Astrocyte (in vitro differentiated cells and primary cell): ENCODE results near the gene ZNF394. TPM values are rescaled to one million over a fixed set of nuclear protein-coding genes. Genes with fewer than 3 reads are reported as not detected.

Source experiments
- DNase-seq: peaks from one replicate; pipeline ENCODE4 v3.0.0-alpha.2; 2010; ENCODE audit warnings: low read depth
- FAIRE-seq: peaks from 2 replicates; lab custom pipeline; 2011; peaks lifted over from hg19 to GRCh38; lab: Jason Lieb, UNC
- H2AFZ ChIP-seq: 2 replicates; pipeline ENCODE4 v1.6.0; 2012; ENCODE audit warnings: low read depth, low read length, inconsistent platforms
- H3K27ac ChIP-seq: 2 replicates; pipeline ENCODE4 v1.5.1; 2011; ENCODE audit warnings: low read depth, low read length, inconsistent platforms
- H3K27me3 ChIP-seq: 2 replicates; pipeline ENCODE4 v1.6.0; 2011; ENCODE audit warnings: low read length, inconsistent platforms; ENCODE audit not compliant: insufficient read depth
- H3K36me3 ChIP-seq: 2 replicates; pipeline ENCODE4 v1.5.1; 2011; ENCODE audit warnings: low read length, inconsistent platforms; ENCODE audit not compliant: insufficient read depth
- H3K4me1 ChIP-seq: 2 replicates; pipeline ENCODE4 v1.5.1; 2011; ENCODE audit warnings: low read length, inconsistent platforms; ENCODE audit not compliant: insufficient read depth
- H3K4me2 ChIP-seq: 2 replicates; pipeline ENCODE4 v1.6.0; 2012; ENCODE audit warnings: low read length, inconsistent platforms
- H3K4me3 ChIP-seq: 2 replicates; pipeline ENCODE4 v1.5.1; 2011; ENCODE audit warnings: low read depth, mild to moderate bottlenecking, low read length, inconsistent platforms; ENCODE audit not compliant: insufficient read depth
- H3K79me2 ChIP-seq: 2 replicates; pipeline ENCODE4 v1.6.0; 2012; ENCODE audit warnings: mild to moderate bottlenecking, low read length, inconsistent platforms; ENCODE audit not compliant: insufficient read depth
- H3K9ac ChIP-seq: 2 replicates; pipeline ENCODE4 v1.6.0; 2012; ENCODE audit warnings: mild to moderate bottlenecking, low read length, inconsistent platforms
- H3K9me3 ChIP-seq: 2 replicates; pipeline ENCODE4 v1.5.1; 2012; ENCODE audit warnings: low read depth, mild to moderate bottlenecking, low read length, inconsistent platforms; ENCODE audit not compliant: insufficient read depth
- H4K20me1 ChIP-seq: 2 replicates; pipeline ENCODE4 v1.6.0; 2012; ENCODE audit warnings: low read length, inconsistent platforms; ENCODE audit not compliant: insufficient read depth
- H3K27ac Mint-ChIP-seq: one replicate; pipeline ENCODE4 v1.8.0; 2021; ENCODE audit warnings: mild to moderate bottlenecking, mixed read lengths; ENCODE audit not compliant: unreplicated experiment
- H3K27me3 Mint-ChIP-seq: one replicate; pipeline ENCODE4 v1.8.0; 2021; ENCODE audit warnings: low read depth, mixed read lengths; ENCODE audit not compliant: unreplicated experiment
- H3K36me3 Mint-ChIP-seq: one replicate; pipeline ENCODE4 v1.8.0; 2021; ENCODE audit warnings: low read depth, mixed read lengths; ENCODE audit not compliant: unreplicated experiment
- H3K4me1 Mint-ChIP-seq: one replicate; pipeline ENCODE4 v1.8.0; 2021; ENCODE audit warnings: low read depth, mixed read lengths; ENCODE audit not compliant: unreplicated experiment
- H3K4me3 Mint-ChIP-seq: one replicate; pipeline ENCODE4 v1.8.0; 2021; ENCODE audit warnings: mild to moderate bottlenecking, moderate library complexity, mixed read lengths; ENCODE audit not compliant: unreplicated experiment
- H3K9me3 Mint-ChIP-seq: one replicate; pipeline ENCODE4 v1.8.0; 2021; ENCODE audit warnings: mild to moderate bottlenecking, mixed read lengths; ENCODE audit not compliant: unreplicated experiment
- EZH2 ChIP-seq: IDR thresholded peaks from 2 replicates; pipeline ENCODE4 v1.6.1; 2012; ENCODE audit warnings: mild to moderate bottlenecking, low read length, inconsistent platforms; ENCODE audit not compliant: insufficient read depth
- total RNA-seq: library from RNA; stranded (reverse); gene quantifications from 2 replicates; pipeline ENCODE4 v1.2.1, GENCODE V29; 2021
- TF ChIP-seq, protein P1 (sequence below): IDR thresholded peaks from 2 replicates; pipeline ENCODE4 v1.5.1; 2011; ENCODE audit warnings: low read depth, mild to moderate bottlenecking, inconsistent platforms, low read length, moderate library complexity; ENCODE audit not compliant: insufficient read depth

The ZNF394 gene
- total RNA-seq, 1 donor from 2014 or later, result 25.7 TPM

DNA sequence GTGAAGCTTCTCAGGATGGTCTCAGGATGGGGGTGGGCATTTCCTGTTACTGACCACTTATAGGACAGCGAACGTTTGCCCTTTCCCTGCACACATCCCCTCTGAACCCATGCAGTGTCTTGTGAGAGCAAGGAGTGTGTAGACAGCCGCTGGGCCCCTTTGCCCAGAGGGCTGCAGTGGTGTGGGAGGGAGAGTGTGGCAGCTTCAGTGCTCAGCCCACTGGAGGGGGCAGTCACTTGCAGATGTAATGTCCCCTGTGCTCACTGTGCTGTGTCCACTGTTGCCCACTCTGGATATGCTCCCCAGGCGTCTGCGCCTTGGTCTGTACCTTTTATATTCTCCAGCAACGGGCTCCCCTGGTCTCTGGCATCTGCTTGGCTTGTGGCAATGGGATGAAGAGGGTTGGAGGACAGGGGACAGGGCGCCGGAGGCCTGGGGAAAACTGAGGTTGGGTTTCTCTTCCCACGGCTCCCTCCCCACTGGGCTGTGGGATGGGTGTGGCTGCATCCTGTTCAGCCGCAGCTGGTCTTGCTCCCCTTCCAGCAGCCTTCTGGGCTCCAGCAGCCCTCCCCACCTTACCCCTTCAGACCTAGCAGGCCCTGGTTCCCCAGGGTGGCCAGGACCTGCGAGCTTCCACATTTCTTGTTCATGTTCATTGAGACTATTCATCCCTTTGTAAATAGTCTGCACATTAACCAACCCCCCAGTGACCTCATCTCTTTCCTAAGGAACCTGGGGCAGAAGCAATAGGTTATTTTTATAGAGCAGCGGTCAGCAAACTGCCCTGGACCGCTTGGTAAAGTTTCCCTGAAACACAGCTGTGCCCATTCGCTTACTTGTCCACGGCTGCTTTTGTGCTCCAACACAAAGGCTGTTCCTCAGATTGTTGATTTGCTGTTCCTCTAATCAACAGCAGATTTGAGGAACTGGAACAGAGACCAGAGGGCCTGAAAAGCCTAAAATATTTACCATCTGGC lies 21.3 kb downstream of the ZNF394 start:
- Mint-ChIP-seq H3K27ac (peak overlapping the region; percentile 26), H3K27me3 (no peaks in the 10 kb centered on the region), H3K9me3 (no peaks in the 10 kb centered on the region), H3K36me3 (peaks cover 16% of the 10 kb centered on the region), H3K4me1 (peaks cover 18% of the 10 kb centered on the region), H3K4me3 (no peak overlapping the region)
- no peaks in the 10 kb centered on the region for H3K27me3 ChIP-seq
- no peak overlapping the region for H3K4me2 ChIP-seq
- H3K36me3 ChIP-seq, result peaks cover 21% of the 10 kb centered on the region
- H3K4me3 ChIP-seq, result no peak overlapping the region
- FAIRE-seq (no peak), DNase-seq (no peak)
- peaks cover 10% of the 10 kb centered on the region for H3K4me1 ChIP-seq
- no peaks in the 10 kb centered on the region for H3K9me3 ChIP-seq
- peaks cover 42% of the 10 kb centered on the region for H4K20me1 ChIP-seq
- no peak overlapping the region for H3K9ac ChIP-seq
- peaks cover 72% of the 10 kb centered on the region for H3K79me2 ChIP-seq
- no peak overlapping the region for H2AFZ ChIP-seq
- no peak for TF ChIP-seq EZH2
- TF ChIP-seq, protein P1, sequence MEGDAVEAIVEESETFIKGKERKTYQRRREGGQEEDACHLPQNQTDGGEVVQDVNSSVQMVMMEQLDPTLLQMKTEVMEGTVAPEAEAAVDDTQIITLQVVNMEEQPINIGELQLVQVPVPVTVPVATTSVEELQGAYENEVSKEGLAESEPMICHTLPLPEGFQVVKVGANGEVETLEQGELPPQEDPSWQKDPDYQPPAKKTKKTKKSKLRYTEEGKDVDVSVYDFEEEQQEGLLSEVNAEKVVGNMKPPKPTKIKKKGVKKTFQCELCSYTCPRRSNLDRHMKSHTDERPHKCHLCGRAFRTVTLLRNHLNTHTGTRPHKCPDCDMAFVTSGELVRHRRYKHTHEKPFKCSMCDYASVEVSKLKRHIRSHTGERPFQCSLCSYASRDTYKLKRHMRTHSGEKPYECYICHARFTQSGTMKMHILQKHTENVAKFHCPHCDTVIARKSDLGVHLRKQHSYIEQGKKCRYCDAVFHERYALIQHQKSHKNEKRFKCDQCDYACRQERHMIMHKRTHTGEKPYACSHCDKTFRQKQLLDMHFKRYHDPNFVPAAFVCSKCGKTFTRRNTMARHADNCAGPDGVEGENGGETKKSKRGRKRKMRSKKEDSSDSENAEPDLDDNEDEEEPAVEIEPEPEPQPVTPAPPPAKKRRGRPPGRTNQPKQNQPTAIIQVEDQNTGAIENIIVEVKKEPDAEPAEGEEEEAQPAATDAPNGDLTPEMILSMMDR, result no peak
- no peak overlapping the region for H3K27ac ChIP-seq

- peaks cover 79% of the 10 kb centered on the region for H3K79me2 ChIP-seq
- no peaks in the 10 kb centered on the region for H3K9me3 Mint-ChIP-seq
- H3K36me3 Mint-ChIP-seq, result peaks cover 10% of the 10 kb centered on the region
- H3K4me1 ChIP-seq, result peaks cover 10% of the 10 kb centered on the region
- H3K4me3 Mint-ChIP-seq, result peak overlapping the region; percentile 60
- H3K36me3 ChIP-seq, result peaks cover 16% of the 10 kb centered on the region
- no peak overlapping the region for H2AFZ ChIP-seq
- H3K4me3 ChIP-seq, result no peak overlapping the region
- no peak for FAIRE-seq
- no peak overlapping the region for H3K4me2 ChIP-seq
- H3K9ac ChIP-seq, result no peak overlapping the region
- no peak overlapping the region for H3K27ac ChIP-seq
- H3K27me3 ChIP-seq, result no peaks in the 10 kb centered on the region
- no peaks in the 10 kb centered on the region for H3K27me3 Mint-ChIP-seq
- peaks cover 37% of the 10 kb centered on the region for H4K20me1 ChIP-seq
- no peaks in the 10 kb centered on the region for H3K9me3 ChIP-seq
- no peak for TF ChIP-seq EZH2
- TF ChIP-seq, protein P1, result no peak
- no peak overlapping the region for H3K27ac Mint-ChIP-seq
- DNase-seq, result no peak
- peaks cover 19% of the 10 kb centered on the region for H3K4me1 Mint-ChIP-seq
Measured at GRCh38 chr7:99476107-99476506, 24.0 kb downstream of the ZNF394 start.

GRCh38 chr7:99473315-99473596 lies 26.8 kb downstream of the ZNF394 start:
- TF ChIP-seq, protein P1, result no peak
- TF ChIP-seq EZH2, result no peak
- H3K36me3 Mint-ChIP-seq, result peaks cover 5% of the 10 kb centered on the region
- H3K27me3 ChIP-seq, result no peaks in the 10 kb centered on the region
- FAIRE-seq (no peak), DNase-seq (peak; percentile 86)
- H3K27ac ChIP-seq, result peak overlapping the region; percentile 22
- peak overlapping the region; percentile 86 for H3K9ac ChIP-seq
- H2AFZ ChIP-seq, result peak overlapping the region; percentile 71
- peak overlapping the region; percentile 97 for H3K27ac Mint-ChIP-seq
- peaks cover 21% of the 10 kb centered on the region for H4K20me1 ChIP-seq
- no peaks in the 10 kb centered on the region for H3K27me3 Mint-ChIP-seq
- H3K4me2 ChIP-seq, result peak overlapping the region; percentile 94
- H3K4me1 ChIP-seq, result peaks cover 2% of the 10 kb centered on the region
- H3K9me3 Mint-ChIP-seq, result no peaks in the 10 kb centered on the region
- peaks cover 9% of the 10 kb centered on the region for H3K4me1 Mint-ChIP-seq
- peak overlapping the region; percentile 94 for H3K4me3 Mint-ChIP-seq
- peak overlapping the region; percentile 92 for H3K4me3 ChIP-seq
- H3K79me2 ChIP-seq, result peaks cover 54% of the 10 kb centered on the region
- peaks cover 7% of the 10 kb centered on the region for H3K36me3 ChIP-seq
- no peaks in the 10 kb centered on the region for H3K9me3 ChIP-seq
